Stimulated activated CD8-positive, alpha-beta memory T cell treated with anti-CD3 and anti-CD28 coated beads, Interleukin-4, amount 100 ng/mL, for 4 hours (primary cell): ENCODE measurements around the gene C12orf43.

Source experiments
- DNase-seq, 2 donors: peaks; one replicate each; pipeline ENCODE4 v3.0.0-alpha.2; 2020; ENCODE audit warnings: low read depth in 2 of 2, low spot score in 1 of 2

C12orf43 gene

GRCh38 chr12:121030576-121031212 lies 14.4 kb upstream of the C12orf43 start:
- no peak for DNase-seq

GRCh38 chr12:121026274-121027045 lies 10.2 kb upstream of the C12orf43 start:
- DNase-seq: no peak

GRCh38 chr12:121025442-121026226 lies 9.3 kb upstream of the C12orf43 start:
- DNase-seq: no peak

GRCh38 chr12:121023799-121024198 lies 7.5 kb upstream of the C12orf43 start:
- DNase-seq: no peak

GRCh38 chr12:121022713-121023112 lies 6.4 kb upstream of the C12orf43 start:
- no peak for DNase-seq

- DNase-seq: no peak
Observed at GRCh38 chr12:121021754-121022153, 5.5 kb upstream of the C12orf43 start.

- no peak for DNase-seq
Observed at GRCh38 chr12:121018860-121019617, 2.8 kb upstream of the C12orf43 start.

GRCh38 chr12:121017966-121018491 lies 1.7 kb upstream of the C12orf43 start:
- no peak for DNase-seq

- DNase-seq: no peak
Observed at GRCh38 chr12:121013715-121014114, 2.6 kb downstream of the C12orf43 start.

- no peak for DNase-seq
Observed at GRCh38 chr12:121011820-121012219, 4.5 kb downstream of the C12orf43 start.

- DNase-seq: no peak
Observed at GRCh38 chr12:121010860-121011259, 5.4 kb downstream of the C12orf43 start.

GRCh38 chr12:121009741-121010140 lies 6.5 kb downstream of the C12orf43 start:
- no peak for DNase-seq

GRCh38 chr12:121008347-121009098 lies 7.8 kb downstream of the C12orf43 start:
- DNase-seq: no peak

GRCh38 chr12:121005346-121005815 lies 10.9 kb downstream of the C12orf43 start:
- peak; percentile 3 to 4 for DNase-seq

- DNase-seq: no peak
Observed at GRCh38 chr12:121004253-121004815, 12.0 kb downstream of the C12orf43 start.

- no peak for DNase-seq
Observed at GRCh38 chr12:121003650-121004049, 12.6 kb downstream of the C12orf43 start.

GRCh38 chr12:121001841-121002483 lies 14.3 kb downstream of the C12orf43 start:
- no peak for DNase-seq

- no peak for DNase-seq
Observed at GRCh38 chr12:121001060-121001459, 15.2 kb downstream of the C12orf43 start.

GRCh38 chr12:121000530-121000929 lies 15.8 kb downstream of the C12orf43 start:
- DNase-seq: no peak
